ENCODE results near the gene PHACTR1. TPM values are rescaled to one million over a fixed set of nuclear protein-coding genes. Genes with fewer than 3 reads are reported as not detected.

Gene PHACTR1
- total RNA-seq, 1 experiment from 2014 or later, result 15.5 TPM

DNA sequence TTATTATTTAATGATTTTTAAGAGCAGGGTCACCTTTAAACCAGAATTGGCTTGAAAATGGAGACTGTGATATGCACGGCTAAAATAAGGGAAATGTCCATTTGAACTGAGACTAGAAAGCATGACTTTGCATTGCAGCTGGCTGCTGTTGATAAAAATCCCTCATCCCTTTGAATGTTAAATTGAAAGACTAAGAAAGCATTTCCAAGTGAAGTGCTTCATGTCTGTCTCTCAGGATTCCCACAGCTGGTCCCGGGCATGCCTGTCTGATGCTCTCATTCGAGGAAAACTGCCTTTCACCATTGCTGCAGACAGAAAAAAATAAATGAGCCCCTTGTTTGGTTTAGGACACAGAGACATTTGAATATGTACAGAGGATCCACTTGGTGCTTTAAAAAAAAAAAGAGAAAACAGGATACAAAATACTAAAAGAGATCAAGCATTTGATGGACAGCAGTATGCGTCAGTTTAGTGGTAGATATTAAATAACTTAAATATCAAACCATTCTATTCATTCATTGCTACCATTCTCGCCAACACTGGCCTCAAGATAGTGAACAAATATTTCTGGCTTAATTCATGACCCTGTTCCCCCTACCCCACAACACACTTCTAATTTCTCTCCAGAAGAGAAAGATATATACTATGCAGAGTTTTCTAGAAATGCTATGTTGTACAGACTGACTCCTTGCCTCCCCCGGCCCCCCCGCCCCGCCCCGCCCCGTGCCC is 556.8 kb downstream of the PHACTR1 start:
- Mint-ChIP-seq H3K4me3 (no peak overlapping the region), H3K27me3 (ENCODE audit: low read depth) (no peaks in the 10 kb centered on the region), H3K9me3 (no peaks in the 10 kb centered on the region), H3K27ac (no peak overlapping the region), H3K4me1 (peaks cover 24% of the 10 kb centered on the region), H3K36me3 (no peaks in the 10 kb centered on the region)
- ChIA-PET POLR2A (no interaction called here), CTCF (interaction anchor here (0.6 kb wide), 1 partner anchor 20 kb away, joined by 3 read pairs; no protein-coding TSS in a partner anchor)
- no peak for TF ChIP-seq TP53 (CRISPR knock-in tag; IDR thresholded peaks at IDR 0.05)
- TF ChIP-seq, protein P1, sequence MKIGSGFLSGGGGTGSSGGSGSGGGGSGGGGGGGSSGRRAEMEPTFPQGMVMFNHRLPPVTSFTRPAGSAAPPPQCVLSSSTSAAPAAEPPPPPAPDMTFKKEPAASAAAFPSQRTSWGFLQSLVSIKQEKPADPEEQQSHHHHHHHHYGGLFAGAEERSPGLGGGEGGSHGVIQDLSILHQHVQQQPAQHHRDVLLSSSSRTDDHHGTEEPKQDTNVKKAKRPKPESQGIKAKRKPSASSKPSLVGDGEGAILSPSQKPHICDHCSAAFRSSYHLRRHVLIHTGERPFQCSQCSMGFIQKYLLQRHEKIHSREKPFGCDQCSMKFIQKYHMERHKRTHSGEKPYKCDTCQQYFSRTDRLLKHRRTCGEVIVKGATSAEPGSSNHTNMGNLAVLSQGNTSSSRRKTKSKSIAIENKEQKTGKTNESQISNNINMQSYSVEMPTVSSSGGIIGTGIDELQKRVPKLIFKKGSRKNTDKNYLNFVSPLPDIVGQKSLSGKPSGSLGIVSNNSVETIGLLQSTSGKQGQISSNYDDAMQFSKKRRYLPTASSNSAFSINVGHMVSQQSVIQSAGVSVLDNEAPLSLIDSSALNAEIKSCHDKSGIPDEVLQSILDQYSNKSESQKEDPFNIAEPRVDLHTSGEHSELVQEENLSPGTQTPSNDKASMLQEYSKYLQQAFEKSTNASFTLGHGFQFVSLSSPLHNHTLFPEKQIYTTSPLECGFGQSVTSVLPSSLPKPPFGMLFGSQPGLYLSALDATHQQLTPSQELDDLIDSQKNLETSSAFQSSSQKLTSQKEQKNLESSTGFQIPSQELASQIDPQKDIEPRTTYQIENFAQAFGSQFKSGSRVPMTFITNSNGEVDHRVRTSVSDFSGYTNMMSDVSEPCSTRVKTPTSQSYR (CRISPR knock-in tag; IDR thresholded peaks at IDR 0.05), result no peak
- no peak for TF ChIP-seq TEAD1 (CRISPR knock-in tag; IDR thresholded peaks at IDR 0.05)
- TF ChIP-seq RELA (CRISPR knock-in tag; IDR thresholded peaks at IDR 0.05; ENCODE audit: borderline replicate concordance), result no peak
- TF ChIP-seq, protein P2, sequence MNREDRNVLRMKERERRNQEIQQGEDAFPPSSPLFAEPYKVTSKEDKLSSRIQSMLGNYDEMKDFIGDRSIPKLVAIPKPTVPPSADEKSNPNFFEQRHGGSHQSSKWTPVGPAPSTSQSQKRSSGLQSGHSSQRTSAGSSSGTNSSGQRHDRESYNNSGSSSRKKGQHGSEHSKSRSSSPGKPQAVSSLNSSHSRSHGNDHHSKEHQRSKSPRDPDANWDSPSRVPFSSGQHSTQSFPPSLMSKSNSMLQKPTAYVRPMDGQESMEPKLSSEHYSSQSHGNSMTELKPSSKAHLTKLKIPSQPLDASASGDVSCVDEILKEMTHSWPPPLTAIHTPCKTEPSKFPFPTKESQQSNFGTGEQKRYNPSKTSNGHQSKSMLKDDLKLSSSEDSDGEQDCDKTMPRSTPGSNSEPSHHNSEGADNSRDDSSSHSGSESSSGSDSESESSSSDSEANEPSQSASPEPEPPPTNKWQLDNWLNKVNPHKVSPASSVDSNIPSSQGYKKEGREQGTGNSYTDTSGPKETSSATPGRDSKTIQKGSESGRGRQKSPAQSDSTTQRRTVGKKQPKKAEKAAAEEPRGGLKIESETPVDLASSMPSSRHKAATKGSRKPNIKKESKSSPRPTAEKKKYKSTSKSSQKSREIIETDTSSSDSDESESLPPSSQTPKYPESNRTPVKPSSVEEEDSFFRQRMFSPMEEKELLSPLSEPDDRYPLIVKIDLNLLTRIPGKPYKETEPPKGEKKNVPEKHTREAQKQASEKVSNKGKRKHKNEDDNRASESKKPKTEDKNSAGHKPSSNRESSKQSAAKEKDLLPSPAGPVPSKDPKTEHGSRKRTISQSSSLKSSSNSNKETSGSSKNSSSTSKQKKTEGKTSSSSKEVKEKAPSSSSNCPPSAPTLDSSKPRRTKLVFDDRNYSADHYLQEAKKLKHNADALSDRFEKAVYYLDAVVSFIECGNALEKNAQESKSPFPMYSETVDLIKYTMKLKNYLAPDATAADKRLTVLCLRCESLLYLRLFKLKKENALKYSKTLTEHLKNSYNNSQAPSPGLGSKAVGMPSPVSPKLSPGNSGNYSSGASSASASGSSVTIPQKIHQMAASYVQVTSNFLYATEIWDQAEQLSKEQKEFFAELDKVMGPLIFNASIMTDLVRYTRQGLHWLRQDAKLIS (CRISPR knock-in tag; IDR thresholded peaks at IDR 0.05; ENCODE audit: borderline replicate concordance), result no peak
- DNase-seq (ENCODE audit: low spot score) (no peak), ATAC-seq (no peak)

DNA sequence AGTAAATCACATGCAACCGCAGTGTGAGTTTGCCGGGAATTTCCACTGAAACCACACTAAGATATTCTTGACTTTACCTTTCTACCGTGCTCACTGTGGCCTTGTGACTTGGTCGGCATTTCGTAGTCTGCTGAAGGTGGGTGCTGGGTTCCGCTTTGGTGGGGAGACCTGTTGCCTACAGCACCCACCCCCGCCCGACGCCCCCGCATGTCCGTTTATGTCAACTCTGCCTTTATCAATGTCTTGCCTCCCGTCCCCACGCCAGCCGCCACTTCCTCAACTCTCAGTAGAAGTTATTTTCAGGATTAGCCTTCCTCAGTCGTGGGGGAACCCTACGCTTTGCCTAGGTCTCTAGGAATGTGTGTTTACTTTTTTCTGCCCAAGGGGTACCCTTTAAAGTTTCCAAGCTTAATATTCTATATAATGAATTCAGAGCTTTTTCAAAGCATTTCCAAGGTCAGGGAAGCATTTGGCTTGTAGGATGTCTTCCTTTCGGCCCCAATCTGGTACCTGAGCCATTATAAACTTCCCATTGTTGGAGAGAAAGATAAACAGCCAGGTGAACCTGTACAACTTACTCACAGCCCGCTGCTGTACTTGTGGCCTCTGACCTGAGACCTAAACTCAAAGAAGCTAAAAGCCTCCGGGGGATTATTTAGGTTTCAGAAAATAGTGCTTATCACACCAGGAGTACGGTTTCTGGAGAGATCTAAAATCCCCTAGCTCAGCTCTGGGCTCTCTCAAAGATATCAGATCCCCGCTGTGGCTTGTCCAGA is 557.6 kb downstream of the PHACTR1 start:
- no peak for DNase-seq (ENCODE audit: low spot score)
- Mint-ChIP-seq H3K9me3 (no peaks in the 10 kb centered on the region), H3K27ac (peak overlapping the region; percentile 25; the same call in 1 of the 2 replicates), H3K27me3 (ENCODE audit: low read depth) (no peaks in the 10 kb centered on the region), H3K4me3 (no peak overlapping the region), H3K4me1 (peaks cover 19% of the 10 kb centered on the region), H3K36me3 (no peaks in the 10 kb centered on the region)
- no peak for ATAC-seq
- POLR2A ChIA-PET, result no interaction called here
- CTCF ChIA-PET, result interaction anchor here (0.6 to 1.9 kb wide), 3 partner anchors 19 to 79 kb away, joined by 3 to 6 read pairs (median 3); no protein-coding TSS in a partner anchor
- TF ChIP-seq SMAD3 (CRISPR knock-in tag; IDR thresholded peaks at IDR 0.05; ENCODE audit: borderline replicate concordance), result no peak
- no peak for TF ChIP-seq NFE2L1 (CRISPR knock-in tag; IDR thresholded peaks at IDR 0.05)
- TF ChIP-seq MXD4 (CRISPR knock-in tag; IDR thresholded peaks at IDR 0.05; ENCODE audit: borderline replicate concordance), result no peak
- no peak for TF ChIP-seq CBFB (CRISPR knock-in tag; IDR thresholded peaks at IDR 0.05; ENCODE audit: low read depth)
- TF ChIP-seq TCF7 (CRISPR knock-in tag; IDR thresholded peaks at IDR 0.05; ENCODE audit: low read depth), result no peak
- TF ChIP-seq, protein P3, sequence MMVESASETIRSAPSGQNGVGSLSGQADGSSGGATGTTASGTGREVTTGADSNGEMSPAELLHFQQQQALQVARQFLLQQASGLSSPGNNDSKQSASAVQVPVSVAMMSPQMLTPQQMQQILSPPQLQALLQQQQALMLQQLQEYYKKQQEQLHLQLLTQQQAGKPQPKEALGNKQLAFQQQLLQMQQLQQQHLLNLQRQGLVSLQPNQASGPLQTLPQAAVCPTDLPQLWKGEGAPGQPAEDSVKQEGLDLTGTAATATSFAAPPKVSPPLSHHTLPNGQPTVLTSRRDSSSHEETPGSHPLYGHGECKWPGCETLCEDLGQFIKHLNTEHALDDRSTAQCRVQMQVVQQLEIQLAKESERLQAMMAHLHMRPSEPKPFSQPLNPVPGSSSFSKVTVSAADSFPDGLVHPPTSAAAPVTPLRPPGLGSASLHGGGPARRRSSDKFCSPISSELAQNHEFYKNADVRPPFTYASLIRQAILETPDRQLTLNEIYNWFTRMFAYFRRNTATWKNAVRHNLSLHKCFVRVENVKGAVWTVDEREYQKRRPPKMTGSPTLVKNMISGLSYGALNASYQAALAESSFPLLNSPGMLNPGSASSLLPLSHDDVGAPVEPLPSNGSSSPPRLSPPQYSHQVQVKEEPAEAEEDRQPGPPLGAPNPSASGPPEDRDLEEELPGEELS (CRISPR knock-in tag; IDR thresholded peaks at IDR 0.05), result no peak
- TF ChIP-seq GABPB1 (CRISPR knock-in tag; IDR thresholded peaks at IDR 0.05), result no peak
- TF ChIP-seq, protein P4, sequence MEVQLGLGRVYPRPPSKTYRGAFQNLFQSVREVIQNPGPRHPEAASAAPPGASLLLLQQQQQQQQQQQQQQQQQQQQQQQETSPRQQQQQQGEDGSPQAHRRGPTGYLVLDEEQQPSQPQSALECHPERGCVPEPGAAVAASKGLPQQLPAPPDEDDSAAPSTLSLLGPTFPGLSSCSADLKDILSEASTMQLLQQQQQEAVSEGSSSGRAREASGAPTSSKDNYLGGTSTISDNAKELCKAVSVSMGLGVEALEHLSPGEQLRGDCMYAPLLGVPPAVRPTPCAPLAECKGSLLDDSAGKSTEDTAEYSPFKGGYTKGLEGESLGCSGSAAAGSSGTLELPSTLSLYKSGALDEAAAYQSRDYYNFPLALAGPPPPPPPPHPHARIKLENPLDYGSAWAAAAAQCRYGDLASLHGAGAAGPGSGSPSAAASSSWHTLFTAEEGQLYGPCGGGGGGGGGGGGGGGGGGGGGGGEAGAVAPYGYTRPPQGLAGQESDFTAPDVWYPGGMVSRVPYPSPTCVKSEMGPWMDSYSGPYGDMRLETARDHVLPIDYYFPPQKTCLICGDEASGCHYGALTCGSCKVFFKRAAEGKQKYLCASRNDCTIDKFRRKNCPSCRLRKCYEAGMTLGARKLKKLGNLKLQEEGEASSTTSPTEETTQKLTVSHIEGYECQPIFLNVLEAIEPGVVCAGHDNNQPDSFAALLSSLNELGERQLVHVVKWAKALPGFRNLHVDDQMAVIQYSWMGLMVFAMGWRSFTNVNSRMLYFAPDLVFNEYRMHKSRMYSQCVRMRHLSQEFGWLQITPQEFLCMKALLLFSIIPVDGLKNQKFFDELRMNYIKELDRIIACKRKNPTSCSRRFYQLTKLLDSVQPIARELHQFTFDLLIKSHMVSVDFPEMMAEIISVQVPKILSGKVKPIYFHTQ (CRISPR knock-in tag; IDR thresholded peaks at IDR 0.05), result no peak
- TF ChIP-seq, protein P5, sequence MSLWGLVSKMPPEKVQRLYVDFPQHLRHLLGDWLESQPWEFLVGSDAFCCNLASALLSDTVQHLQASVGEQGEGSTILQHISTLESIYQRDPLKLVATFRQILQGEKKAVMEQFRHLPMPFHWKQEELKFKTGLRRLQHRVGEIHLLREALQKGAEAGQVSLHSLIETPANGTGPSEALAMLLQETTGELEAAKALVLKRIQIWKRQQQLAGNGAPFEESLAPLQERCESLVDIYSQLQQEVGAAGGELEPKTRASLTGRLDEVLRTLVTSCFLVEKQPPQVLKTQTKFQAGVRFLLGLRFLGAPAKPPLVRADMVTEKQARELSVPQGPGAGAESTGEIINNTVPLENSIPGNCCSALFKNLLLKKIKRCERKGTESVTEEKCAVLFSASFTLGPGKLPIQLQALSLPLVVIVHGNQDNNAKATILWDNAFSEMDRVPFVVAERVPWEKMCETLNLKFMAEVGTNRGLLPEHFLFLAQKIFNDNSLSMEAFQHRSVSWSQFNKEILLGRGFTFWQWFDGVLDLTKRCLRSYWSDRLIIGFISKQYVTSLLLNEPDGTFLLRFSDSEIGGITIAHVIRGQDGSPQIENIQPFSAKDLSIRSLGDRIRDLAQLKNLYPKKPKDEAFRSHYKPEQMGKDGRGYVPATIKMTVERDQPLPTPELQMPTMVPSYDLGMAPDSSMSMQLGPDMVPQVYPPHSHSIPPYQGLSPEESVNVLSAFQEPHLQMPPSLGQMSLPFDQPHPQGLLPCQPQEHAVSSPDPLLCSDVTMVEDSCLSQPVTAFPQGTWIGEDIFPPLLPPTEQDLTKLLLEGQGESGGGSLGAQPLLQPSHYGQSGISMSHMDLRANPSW (CRISPR knock-in tag; conservative IDR thresholded peaks at IDR 0.05; ENCODE audit: low read depth), result no peak
- TF ChIP-seq, protein P6, sequence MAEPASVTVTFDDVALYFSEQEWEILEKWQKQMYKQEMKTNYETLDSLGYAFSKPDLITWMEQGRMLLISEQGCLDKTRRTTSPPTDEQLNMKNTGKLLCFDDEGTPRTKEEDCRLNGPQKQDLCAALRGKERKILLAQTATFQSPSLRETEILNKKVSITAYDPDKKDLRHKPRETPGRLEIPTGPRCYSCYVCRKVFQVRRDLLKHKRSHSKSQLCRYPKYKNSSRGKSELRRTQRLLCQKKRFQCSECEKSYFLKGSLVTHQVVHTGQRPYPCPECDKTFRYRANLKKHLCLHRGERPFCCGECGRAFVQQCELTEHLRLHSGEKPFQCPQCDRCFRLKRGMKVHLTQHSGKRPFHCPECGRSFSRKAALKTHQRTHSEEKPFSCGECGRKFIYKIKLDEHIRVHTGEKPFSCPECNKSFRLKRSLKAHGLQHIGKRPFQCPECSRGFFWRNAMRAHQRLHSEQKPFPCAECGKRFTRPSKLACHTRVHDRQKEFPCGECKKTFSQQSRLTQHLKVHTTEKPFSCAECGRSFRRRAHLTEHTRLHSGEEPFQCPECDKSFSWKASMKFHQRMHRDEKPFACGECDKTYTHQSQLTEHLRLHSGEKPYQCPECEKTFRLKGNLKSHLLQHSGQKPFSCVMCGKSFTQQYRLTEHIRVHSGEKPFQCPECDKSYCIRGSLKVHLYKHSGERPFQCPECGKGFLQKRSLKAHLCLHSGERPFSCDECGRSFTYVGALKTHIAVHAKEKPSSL (CRISPR knock-in tag; conservative IDR thresholded peaks at IDR 0.05), result no peak

Data from WTC11 (cell line).